GM12878 (cell line): ENCODE measurements around the gene NOXA1. TPM values are rescaled to one million over a fixed set of nuclear protein-coding genes. Genes with fewer than 3 reads are reported as not detected.

Source experiments
- ATAC-seq: fragments of 200-7000 bp; cut with Tn5 transposase; 3 replicates; pipeline ENCODE4 v1.9.1; 2020; ENCODE audit warnings: mild to moderate bottlenecking, moderate library complexity
- BruUV-seq: library from RNA; stranded (reverse); fragments of 400-500 nt; replicated peaks from 2 replicates; lab custom pipeline; 2021; lab: Mats Ljungman, UMichigan
- CTCF ChIA-PET: fragments of 300-600 bp; sonication (Branson Sonifier 250); formaldehyde crosslinking; extraction: SDS; loops from one replicate; lab custom pipeline; 2021; ENCODE audit warnings: inconsistent platforms; lab: Yijun Ruan, JAX
- POLR2A ChIA-PET: fragments of 350-600 bp; formaldehyde crosslinking; extraction: SDS; loops from one replicate; lab custom pipeline; 2021; ENCODE audit warnings: inconsistent platforms; lab: Charles Lee
- RAD21 ChIA-PET: fragments of 300-600 bp; sonication (Branson Sonifier 250); formaldehyde crosslinking; loops from one replicate; lab custom pipeline; 2023; ENCODE audit warnings: antibody characterized with exemption; ENCODE audit not compliant: unreplicated experiment; lab: Charles Lee
- SMC1A ChIA-PET: fragments of 300-600 bp; sonication (Branson Sonifier 250); formaldehyde crosslinking; loops from one replicate; lab custom pipeline; 2023; ENCODE audit not compliant: unreplicated experiment, uncharacterized antibody; lab: Charles Lee
- DNase-seq: peaks from one replicate; pipeline ENCODE4 v3.0.0-alpha.2; 2011; ENCODE audit warnings: low read depth, low spot score
- FAIRE-seq: peaks from 3 replicates; lab custom pipeline; 2011; peaks lifted over from hg19 to GRCh38; lab: Jason Lieb, UNC
- H2AFZ ChIP-seq: 2 replicates; pipeline ENCODE4 v1.6.0; 2011; ENCODE audit warnings: low read depth, low read length, control low read depth; ENCODE audit not compliant: control insufficient read depth
- H3K27ac ChIP-seq: 2 replicates; pipeline ENCODE4 v1.5.1; 2011; ENCODE audit warnings: control low read depth; ENCODE audit not compliant: control insufficient read depth, insufficient read depth
- H3K27me3 ChIP-seq, 2 experiments: replicated peaks in 1 of 2; 2 replicates each; pipeline versions ENCODE4 v1.6.0 to v1.6.1; 2011; ENCODE audit warnings: low read length in 1 of 2; ENCODE audit not compliant: control insufficient read depth in 2 of 2, insufficient read depth in 2 of 2
- H3K36me3 ChIP-seq, 2 experiments: 2 replicates each; pipeline ENCODE4 v1.5.1; 2011; ENCODE audit warnings: low read length in 1 of 2; ENCODE audit not compliant: control insufficient read depth in 2 of 2, insufficient read depth in 2 of 2
- H3K4me1 ChIP-seq: 2 replicates; pipeline ENCODE4 v1.6.1; 2011; ENCODE audit warnings: mild to moderate bottlenecking, low read length, moderate library complexity, mixed read lengths; ENCODE audit not compliant: control insufficient read depth, insufficient read depth
- H3K4me2 ChIP-seq: 2 replicates; pipeline ENCODE4 v1.6.0; 2011; ENCODE audit warnings: control low read depth; ENCODE audit not compliant: control insufficient read depth, insufficient read depth
- H3K4me3 ChIP-seq: fragments of 200-600 bp; sonication (generic); 2 replicates; pipeline ENCODE4 v1.5.1; 2016
- H3K79me2 ChIP-seq: 2 replicates; pipeline ENCODE4 v1.6.0; 2011; ENCODE audit warnings: low read length; ENCODE audit not compliant: control insufficient read depth, insufficient read depth
- H3K9ac ChIP-seq: 2 replicates; pipeline ENCODE4 v1.8.0; 2011; ENCODE audit warnings: low read length, control low read depth, mixed read lengths; ENCODE audit not compliant: control insufficient read depth, insufficient read depth
- H3K9me3 ChIP-seq: replicated peaks from 3 replicates; pipeline ENCODE4 v1.5.1; 2011; ENCODE audit warnings: mild to moderate bottlenecking, low read length; ENCODE audit not compliant: control insufficient read depth, insufficient read depth
- H4K20me1 ChIP-seq: 2 replicates; pipeline ENCODE4 v1.6.0; 2011; ENCODE audit not compliant: control insufficient read depth, insufficient read depth
- ASH2L ChIP-seq: fragments of 300-600, 200-600 bp; sonication (generic); IDR thresholded peaks from 2 replicates; pipeline ENCODE4 v1.6.1; 2017; ENCODE audit warnings: low read depth, mild to moderate bottlenecking, borderline replicate concordance
- ATF7 ChIP-seq: fragments of 450-650 bp; IDR thresholded peaks from 2 replicates; pipeline ENCODE4 v1.6.1; 2016; ENCODE audit warnings: low read depth, mild to moderate bottlenecking
- CBX5 ChIP-seq: sonication (generic); IDR thresholded peaks from 2 replicates; pipeline ENCODE4 v1.6.1; 2016; ENCODE audit warnings: low read depth, moderate library complexity, mild to moderate bottlenecking, inconsistent platforms
- HCFC1 ChIP-seq: fragments of 150-350 bp; IDR thresholded peaks from 2 replicates; pipeline ENCODE4 v1.6.1; 2014; ENCODE audit warnings: low read length
- HDAC2 ChIP-seq: fragments of 200-600 bp; sonication (generic); IDR thresholded peaks from 2 replicates; pipeline ENCODE4 v1.6.1; 2017
- IKZF1 ChIP-seq: fragments of 450-650 bp; conservative IDR thresholded peaks from 2 replicates; pipeline ENCODE4 v1.6.1; 2017; ENCODE audit warnings: antibody characterized with exemption, mild to moderate bottlenecking
- KDM1A ChIP-seq: fragments of 200-600 bp; sonication (generic); IDR thresholded peaks from 2 replicates; pipeline ENCODE4 v1.6.1; 2016; ENCODE audit warnings: borderline replicate concordance
- KLF5 ChIP-seq: fragments of 450-650 bp; IDR thresholded peaks from 2 replicates; pipeline ENCODE4 v1.6.1; 2014; ENCODE audit warnings: mild to moderate bottlenecking; ENCODE audit not compliant: partially characterized antibody
- MEF2A ChIP-seq: IDR thresholded peaks from 2 replicates; pipeline ENCODE4 v1.6.1; 2011; ENCODE audit warnings: low read depth, mild to moderate bottlenecking, low read length, moderate library complexity; ENCODE audit not compliant: insufficient read depth
- MYB ChIP-seq: fragments of 150-350 bp; IDR thresholded peaks from 2 replicates; pipeline ENCODE4 v1.6.1; 2014; ENCODE audit warnings: mild to moderate bottlenecking, low read depth, low read length, borderline replicate concordance
- POU2F2 ChIP-seq: IDR thresholded peaks from 3 replicates; pipeline ENCODE4 v1.6.1; 2011; ENCODE audit warnings: low read depth, mild to moderate bottlenecking, low read length, borderline replicate concordance
- RELB ChIP-seq: fragments of 450-650 bp; IDR thresholded peaks from 2 replicates; pipeline ENCODE4 v1.6.1; 2017; ENCODE audit warnings: low read depth, mild to moderate bottlenecking, moderate library complexity
- SIX5 ChIP-seq: IDR thresholded peaks from 2 replicates; pipeline ENCODE4 v1.6.1; 2011; ENCODE audit warnings: mild to moderate bottlenecking, low read depth, low read length, moderate library complexity; ENCODE audit not compliant: severe bottlenecking
- SMARCA5 ChIP-seq: fragments of 450-650 bp; IDR thresholded peaks from 2 replicates; pipeline ENCODE4 v1.6.1; 2017; ENCODE audit warnings: mild to moderate bottlenecking
- TCF3 ChIP-seq: IDR thresholded peaks from 2 replicates; pipeline ENCODE4 v1.6.1; 2012; ENCODE audit warnings: low read depth, mild to moderate bottlenecking, low read length, borderline replicate concordance; ENCODE audit not compliant: insufficient read depth
- YY1 ChIP-seq: IDR thresholded peaks from 2 replicates; pipeline ENCODE4 v1.6.1; 2011; ENCODE audit warnings: low read depth, mild to moderate bottlenecking, low read length
- ZNF207 ChIP-seq: fragments of 450-650 bp; IDR thresholded peaks from 2 replicates; pipeline ENCODE4 v1.6.1; 2014; ENCODE audit warnings: antibody characterized with exemption, mild to moderate bottlenecking, borderline replicate concordance
- ZNF274 ChIP-seq: IDR thresholded peaks from one replicate; pipeline ENCODE4 v1.8.0; 2011; ENCODE audit not compliant: insufficient read length, insufficient read depth
- WGBS: methylation state at CpG from one replicate; pipeline ENCODE4 v1.1.6; 2016; ENCODE audit warnings: low lambda C conversion rate; ENCODE audit not compliant: insufficient replicate concordance, insufficient coverage; ENCODE audit errors: missing lambda C conversion rate; 5-methylcytosine and 5-hydroxymethylcytosine counted together
- in situ Hi-C: fragments of 300-500 bp; cut with MboI; formaldehyde crosslinking; loops from 9 replicates; pipeline ENCODE4 v1.14.3; 2018; ENCODE audit warnings: mixed read lengths
- intact Hi-C: fragments of 100-400 bp; cut with micrococcal nuclease; formaldehyde crosslinking; loops from one replicate; pipeline ENCODE4 v1.14.2; 2022; ENCODE audit not compliant: unreplicated experiment
- polyA plus RNA-seq, 11 experiments: library from polyadenylated mRNA; depleted of rRNA in 4 of 11; unstranded in 6 of 11; stranded (reverse) in 5 of 11; fragments of >200 nt; fragmentation: Nextera tagmentation in 4 of 11; fragmentation: Illumina TruSeq in 1 of 11; extraction: Ambion mirVana in 4 of 11; extraction: Trizol in 1 of 11; gene quantifications; 1 replicate in 1 of 11; 2 replicates in 10 of 11; pipeline versions ENCODE4 v1.2.1 to v1.2.3, GENCODE V29; 2011 to 2016; ENCODE audit warnings: inconsistent platforms in 2 of 11, missing spikeins in 2 of 11, low read depth in 1 of 11
- total RNA-seq, 4 experiments: library from RNA; depleted of rRNA in 3 of 4; stranded (reverse); fragments of >200 nt in 3 of 4; fragmentation: Illumina TruSeq in 1 of 4; extraction: Trizol in 1 of 4; gene quantifications; 2 replicates each; pipeline versions ENCODE4 v1.2.1 to v1.2.3, GENCODE V29; 2013 to 2021
- TF ChIP-seq, protein P1 (sequence below): IDR thresholded peaks from 2 replicates; pipeline ENCODE4 v1.6.1; 2011; ENCODE audit warnings: mild to moderate bottlenecking, low read depth, low read length, moderate library complexity; ENCODE audit not compliant: insufficient replicate concordance

NOXA1 gene
- total and polyA plus RNA-seq, 10 of the 15 experiments (the other 5 are each of a cell fraction or from before 2014, with no cell fraction given), result 0.08 to 0.20 TPM; not detected in 8

- no peak for FAIRE-seq
- CTCF ChIA-PET, result interaction anchor here (0.5 to 1.1 kb wide), 2 partner anchors 150 to 195 kb away, joined by 3 to 4 read pairs; no protein-coding TSS in a partner anchor
- H3K79me2 ChIP-seq, result no peaks in the 10 kb centered on the region
- no peaks in the 10 kb centered on the region for H3K27me3 ChIP-seq
- H3K4me1 ChIP-seq, result peaks cover 9% of the 10 kb centered on the region
- no peaks in the 10 kb centered on the region for H3K36me3 ChIP-seq
- POLR2A ChIA-PET, result interaction anchor here (1.0 kb wide), 1 partner anchor 26 kb away, joined by 3 read pairs; the partner anchor contains the start of genes EXD3 and NOXA1
- no peak overlapping the region for H3K27ac ChIP-seq
- 73% methylated on average over 36 of the region's 36 CpGs for WGBS
- H4K20me1 ChIP-seq, result no peaks in the 10 kb centered on the region
- no peak overlapping the region for H3K9ac ChIP-seq
- TF ChIP-seq IKZF1 (no peak), ZNF207 (no peak), HDAC2 (no peak), MYB (no peak), ASH2L (no peak), MEF2A (no peak), RELB (no peak), ATF7 (no peak), SIX5 (no peak), SMARCA5 (no peak), CBX5 (no peak), KLF5 (no peak), POU2F2 (no peak), HCFC1 (no peak), KDM1A (no peak), TCF3 (no peak), YY1 (no peak), ZNF274 (no peak)
- TF ChIP-seq, protein P1, sequence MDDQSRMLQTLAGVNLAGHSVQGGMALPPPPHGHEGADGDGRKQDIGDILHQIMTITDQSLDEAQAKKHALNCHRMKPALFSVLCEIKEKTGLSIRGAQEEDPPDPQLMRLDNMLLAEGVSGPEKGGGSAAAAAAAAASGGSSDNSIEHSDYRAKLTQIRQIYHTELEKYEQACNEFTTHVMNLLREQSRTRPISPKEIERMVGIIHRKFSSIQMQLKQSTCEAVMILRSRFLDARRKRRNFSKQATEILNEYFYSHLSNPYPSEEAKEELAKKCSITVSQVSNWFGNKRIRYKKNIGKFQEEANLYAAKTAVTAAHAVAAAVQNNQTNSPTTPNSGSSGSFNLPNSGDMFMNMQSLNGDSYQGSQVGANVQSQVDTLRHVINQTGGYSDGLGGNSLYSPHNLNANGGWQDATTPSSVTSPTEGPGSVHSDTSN, result no peak
- TF ChIP-seq, all 136 proteins: peak for 0
- SMC1A ChIA-PET, result no interaction called here
- in situ Hi-C loops (loop anchor here (5.0 kb wide), 1 partner anchor 157 kb away; no protein-coding TSS in a partner anchor), intact Hi-C loops (no loop called here)
- no peaks in the 10 kb centered on the region for H3K9me3 ChIP-seq
- ATAC-seq (no peak), DNase-seq (no peak)
- RAD21 ChIA-PET, result no interaction called here
- no peak overlapping the region for H3K4me3 ChIP-seq
- no peak overlapping the region for H2AFZ ChIP-seq
- no peak overlapping the region for H3K4me2 ChIP-seq
- TSS peak; percentile 82 for BruUV-seq
These were observed 26.1 kb downstream of the NOXA1 start for GRCh38 chr9:137449081-137449844.
